Memory B cell (primary cell): Measurements from ENCODE around the gene CARMIL1.

Experiments used
- ATAC-seq: fragments of 150-1000 bp; cut with Tn5 transposase; 2 replicates; pipeline ENCODE4 v1.10.0; 2021; ENCODE audit warnings: low read depth, mild to moderate bottlenecking, moderate library complexity
- DNase-seq, 2 donors: peaks; one replicate each; pipeline ENCODE4 v3.0.0; 2022; ENCODE audit warnings: low spot score in 2 of 2
- H3K27ac Mint-ChIP-seq: one replicate; pipeline ENCODE4 v1.8.0; 2022; ENCODE audit warnings: mild to moderate bottlenecking, moderate library complexity, mixed read lengths
- H3K27me3 Mint-ChIP-seq: one replicate; pipeline ENCODE4 v1.8.0; 2022; ENCODE audit warnings: mixed read lengths
- H3K36me3 Mint-ChIP-seq: one replicate; pipeline ENCODE4 v1.8.0; 2022; ENCODE audit warnings: mild to moderate bottlenecking, mixed read lengths
- H3K4me1 Mint-ChIP-seq: one replicate; pipeline ENCODE4 v1.8.0; 2022; ENCODE audit warnings: mixed read lengths
- H3K4me3 Mint-ChIP-seq: one replicate; pipeline ENCODE4 v1.8.0; 2022; ENCODE audit warnings: mild to moderate bottlenecking, moderate library complexity, mixed read lengths
- H3K9me3 Mint-ChIP-seq: one replicate; pipeline ENCODE4 v1.8.0; 2022; ENCODE audit warnings: mixed read lengths

The CARMIL1 gene

DNA sequence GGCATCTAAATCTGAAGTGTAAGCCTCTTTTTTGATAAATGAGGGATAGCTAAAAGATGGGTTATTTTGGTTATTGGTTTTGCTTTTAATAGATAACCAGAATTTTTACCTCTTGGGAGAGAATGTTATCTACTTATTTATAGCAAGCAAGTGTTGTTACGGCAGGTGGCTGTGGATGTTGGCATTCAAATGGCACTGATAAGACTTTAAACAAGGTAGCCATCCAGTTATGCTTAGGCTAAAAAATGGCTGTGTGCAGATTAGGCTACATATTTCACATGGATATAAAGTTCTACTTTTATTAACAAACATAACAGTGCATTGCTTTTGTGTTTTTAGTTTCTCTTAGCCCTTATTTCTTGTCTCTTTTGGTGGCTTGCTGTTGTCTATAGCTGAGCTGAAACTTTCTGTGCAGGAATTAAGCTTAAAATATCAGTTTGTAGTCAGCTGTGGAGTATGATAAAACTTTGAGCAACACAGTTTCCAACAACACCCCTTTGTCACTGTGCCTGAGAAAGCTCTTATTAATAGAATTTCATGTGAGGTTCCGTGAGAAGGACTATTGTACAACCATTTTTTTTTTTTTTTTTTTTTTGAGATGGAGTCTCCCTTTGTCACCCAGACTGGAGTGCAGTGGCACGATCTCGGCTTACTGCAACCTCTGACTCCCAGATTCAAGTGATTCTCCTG is 28.8 kb downstream of the CARMIL1 start:
- DNase-seq (no peak), ATAC-seq (no peak)
- no peak overlapping the region for H3K4me3 Mint-ChIP-seq

DNA sequence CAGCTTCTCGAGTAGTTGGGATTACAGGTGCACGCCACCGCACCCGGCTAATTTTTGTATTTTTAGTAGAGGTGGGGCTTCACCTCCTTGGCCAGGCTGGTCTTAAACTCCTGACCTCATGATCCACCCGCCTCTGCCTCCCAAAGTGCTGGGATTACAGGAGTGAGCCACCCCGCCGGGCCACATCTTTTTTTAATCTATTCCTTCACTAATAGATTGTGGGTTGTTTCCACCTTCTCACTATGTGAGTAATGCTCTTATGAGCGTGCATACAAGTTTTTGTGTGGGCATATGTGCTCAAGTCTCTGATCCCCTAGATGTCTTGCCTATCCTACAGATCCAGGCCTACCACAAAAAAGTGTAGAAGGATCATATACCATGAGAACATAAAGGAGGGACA is 30.7 kb downstream of the CARMIL1 start:
- ATAC-seq (no peak), DNase-seq (no peak)
- Mint-ChIP-seq H3K4me1 (peaks cover 2% of the 10 kb centered on the region), H3K9me3 (no peaks in the 10 kb centered on the region), H3K27ac (no peak overlapping the region), H3K27me3 (no peaks in the 10 kb centered on the region), H3K4me3 (no peak overlapping the region), H3K36me3 (no peaks in the 10 kb centered on the region)

More for the DNA sequence above, 28.8 kb downstream of the CARMIL1 start:
- Mint-ChIP-seq H3K27ac (no peak overlapping the region), H3K36me3 (no peaks in the 10 kb centered on the region), H3K4me1 (no peaks in the 10 kb centered on the region), H3K27me3 (no peaks in the 10 kb centered on the region), H3K9me3 (no peaks in the 10 kb centered on the region)

DNA sequence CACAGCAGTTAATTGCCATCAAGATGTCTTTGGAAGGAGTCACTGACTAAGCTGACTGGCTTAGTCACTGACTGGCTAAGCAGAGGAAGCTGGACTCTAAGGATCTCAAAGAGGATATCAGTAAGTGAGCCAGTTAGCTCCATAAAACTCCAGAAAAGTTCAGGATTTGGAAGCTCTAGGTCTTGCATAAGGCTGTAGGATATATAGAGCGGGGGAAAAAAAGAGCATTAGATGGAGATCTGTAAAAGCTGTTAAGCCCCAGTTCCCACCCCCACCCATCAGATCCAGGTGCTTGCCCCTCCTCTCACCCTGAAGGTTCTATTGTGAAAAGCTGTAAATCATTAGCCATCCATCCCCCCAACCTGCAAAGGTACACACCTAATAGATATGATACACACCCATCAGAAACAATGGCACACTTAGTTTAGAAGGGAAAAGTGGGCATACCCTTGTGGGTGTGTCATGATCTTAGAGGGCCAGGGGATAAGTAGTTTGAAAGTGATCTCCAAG is 32.2 kb downstream of the CARMIL1 start:
- peaks cover 2% of the 10 kb centered on the region for H3K4me1 Mint-ChIP-seq
- no peak for DNase-seq
- no peak overlapping the region for H3K27ac Mint-ChIP-seq
- ATAC-seq: no peak
- no peaks in the 10 kb centered on the region for H3K27me3 Mint-ChIP-seq
- no peaks in the 10 kb centered on the region for H3K36me3 Mint-ChIP-seq
- no peaks in the 10 kb centered on the region for H3K9me3 Mint-ChIP-seq
- H3K4me3 Mint-ChIP-seq: no peak overlapping the region

DNA sequence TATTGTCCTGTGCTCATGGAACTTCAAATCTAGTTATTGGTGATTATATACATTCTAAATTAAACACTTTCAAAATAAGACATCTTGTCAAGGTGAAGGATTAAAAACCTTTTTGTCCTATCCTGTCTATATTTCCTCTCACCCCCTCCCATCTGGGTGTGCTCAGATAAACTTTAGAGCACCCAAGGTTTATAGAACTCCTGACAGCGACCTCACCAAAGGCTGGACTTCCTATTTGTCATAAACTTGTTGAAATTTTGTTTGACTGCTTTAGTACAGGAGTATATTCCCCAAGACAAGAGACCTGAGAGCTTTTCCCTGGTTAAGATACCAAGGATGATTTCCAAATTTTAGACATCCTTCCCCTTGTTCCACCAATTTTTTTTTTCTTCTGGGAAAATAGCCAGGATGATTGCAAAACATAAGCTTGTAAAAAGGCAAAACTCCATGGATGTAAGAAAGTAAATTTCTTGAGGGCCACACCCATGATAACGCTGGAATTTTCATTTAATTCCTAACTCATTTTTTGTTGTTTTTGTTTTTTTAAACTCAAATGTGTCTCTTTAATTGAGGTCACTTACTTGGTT is 33.0 kb downstream of the CARMIL1 start:
- H3K4me1 Mint-ChIP-seq: peaks cover 2% of the 10 kb centered on the region
- H3K27ac Mint-ChIP-seq: no peak overlapping the region
- no peak for ATAC-seq
- no peaks in the 10 kb centered on the region for H3K9me3 Mint-ChIP-seq
- H3K4me3 Mint-ChIP-seq: no peak overlapping the region
- H3K27me3 Mint-ChIP-seq: no peaks in the 10 kb centered on the region
- no peaks in the 10 kb centered on the region for H3K36me3 Mint-ChIP-seq
- DNase-seq: no peak

DNA sequence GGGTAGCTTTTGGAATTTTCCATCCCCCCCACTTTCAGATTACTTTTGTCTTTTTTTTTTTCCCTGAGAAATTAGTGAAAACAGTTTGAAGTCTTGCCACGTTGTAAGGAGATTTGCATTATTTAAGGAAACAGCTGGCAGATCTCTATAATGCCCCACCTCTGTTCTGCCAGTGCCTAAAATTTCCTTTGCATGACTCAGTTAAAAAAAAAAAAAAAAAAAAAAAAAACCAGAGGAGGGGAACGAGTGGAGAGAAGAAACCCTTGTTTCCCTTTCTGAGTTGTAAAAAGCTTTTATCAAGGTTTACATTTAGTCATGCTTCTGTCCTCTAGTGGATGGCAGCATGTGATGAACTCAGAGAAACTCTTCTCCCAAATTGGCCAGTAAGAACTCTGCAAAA is 33.5 kb downstream of the CARMIL1 start:
- Mint-ChIP-seq H3K27me3 (no peaks in the 10 kb centered on the region), H3K4me1 (peaks cover 2% of the 10 kb centered on the region), H3K27ac (no peak overlapping the region), H3K9me3 (no peaks in the 10 kb centered on the region), H3K36me3 (no peaks in the 10 kb centered on the region), H3K4me3 (no peak overlapping the region)
- DNase-seq: no peak
- ATAC-seq: no peak

DNA sequence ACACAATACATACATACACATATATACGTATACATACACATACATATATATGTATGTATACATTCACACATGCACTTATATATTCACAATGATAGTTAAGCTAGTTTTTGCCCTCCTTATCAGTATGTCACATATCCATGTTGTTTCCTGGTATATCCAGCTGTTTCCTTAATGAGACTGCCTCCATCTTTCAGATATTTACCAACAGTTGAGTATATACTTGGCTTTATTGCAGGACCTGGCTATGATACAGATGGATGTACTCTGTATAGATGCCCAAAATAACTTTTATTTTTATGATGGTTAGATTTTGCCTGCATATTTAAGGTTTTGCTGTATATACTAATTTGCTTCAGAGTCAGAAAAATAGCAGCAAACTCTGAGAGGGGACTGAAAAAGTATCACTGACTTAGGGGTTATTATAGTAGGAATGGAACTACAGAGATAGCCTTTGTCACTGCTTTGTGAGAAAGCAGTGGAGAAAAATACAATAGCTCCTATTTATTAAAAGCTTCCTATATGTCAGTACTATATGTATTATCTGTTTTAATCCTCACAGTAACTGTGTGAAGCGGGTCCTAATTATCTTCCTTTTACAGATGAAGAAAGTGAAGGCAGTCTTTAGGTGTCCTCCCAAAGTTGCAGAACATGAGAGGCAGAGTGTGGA is 35.5 kb downstream of the CARMIL1 start:
- H3K27ac Mint-ChIP-seq: no peak overlapping the region
- no peak for ATAC-seq
- H3K36me3 Mint-ChIP-seq: no peaks in the 10 kb centered on the region

DNA sequence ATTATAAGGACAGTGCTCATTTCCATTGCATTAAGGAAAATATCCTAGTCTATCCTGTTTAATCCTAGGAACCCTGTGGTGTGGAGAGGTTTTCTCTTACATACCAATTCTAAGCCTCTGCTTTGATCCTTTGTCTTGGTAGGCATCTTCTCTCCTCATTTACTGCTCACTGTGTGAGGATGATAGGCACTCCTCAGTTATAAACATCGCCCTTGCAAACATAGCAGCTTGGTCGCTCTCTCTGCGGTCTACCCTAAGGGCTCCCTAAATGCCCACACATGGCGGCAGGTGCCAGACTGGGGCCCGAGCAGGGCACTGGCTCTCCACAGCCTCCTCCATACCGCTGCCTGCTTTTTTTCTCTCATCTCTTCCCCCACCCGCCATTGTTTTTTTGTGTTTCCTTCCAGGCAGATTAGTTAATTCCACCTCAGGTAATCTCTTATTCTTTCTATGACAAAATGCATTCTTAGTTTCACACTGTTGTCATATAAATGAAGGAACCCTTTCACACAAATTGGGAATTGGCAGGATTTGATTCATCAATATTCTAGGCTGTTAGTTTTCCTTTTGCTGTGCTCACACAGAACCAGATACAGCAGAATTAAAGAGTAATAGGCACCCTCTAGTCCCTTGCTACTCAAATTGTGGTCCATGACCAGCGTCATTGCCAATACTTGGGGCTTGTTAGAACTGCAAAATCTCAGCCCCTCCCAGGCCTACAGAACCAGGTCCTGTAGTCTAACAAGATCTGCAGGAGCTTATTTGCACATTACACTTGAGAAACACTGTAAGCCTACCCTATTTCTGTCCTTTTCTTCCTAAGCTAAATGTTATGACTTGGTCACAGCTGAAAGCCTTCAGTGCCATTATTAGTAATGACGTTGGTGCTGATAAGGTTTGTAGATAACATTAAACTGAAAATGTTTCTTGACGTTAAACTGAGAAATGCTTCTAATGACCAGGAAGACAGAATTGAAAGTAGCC is 36.3 kb downstream of the CARMIL1 start:
- H3K4me1 Mint-ChIP-seq: peaks cover 2% of the 10 kb centered on the region
- H3K9me3 Mint-ChIP-seq: no peaks in the 10 kb centered on the region
- no peak for DNase-seq
- H3K4me3 Mint-ChIP-seq: no peak overlapping the region
- H3K27me3 Mint-ChIP-seq: peaks cover 2% of the 10 kb centered on the region
- ATAC-seq: no peak
- H3K27ac Mint-ChIP-seq: no peak overlapping the region
- no peaks in the 10 kb centered on the region for H3K36me3 Mint-ChIP-seq

More for the DNA sequence above, 35.5 kb downstream of the CARMIL1 start:
- peaks cover 2% of the 10 kb centered on the region for H3K27me3 Mint-ChIP-seq
- H3K4me1 Mint-ChIP-seq: peaks cover 2% of the 10 kb centered on the region
- no peak overlapping the region for H3K4me3 Mint-ChIP-seq
- DNase-seq: no peak
- H3K9me3 Mint-ChIP-seq: no peaks in the 10 kb centered on the region

DNA sequence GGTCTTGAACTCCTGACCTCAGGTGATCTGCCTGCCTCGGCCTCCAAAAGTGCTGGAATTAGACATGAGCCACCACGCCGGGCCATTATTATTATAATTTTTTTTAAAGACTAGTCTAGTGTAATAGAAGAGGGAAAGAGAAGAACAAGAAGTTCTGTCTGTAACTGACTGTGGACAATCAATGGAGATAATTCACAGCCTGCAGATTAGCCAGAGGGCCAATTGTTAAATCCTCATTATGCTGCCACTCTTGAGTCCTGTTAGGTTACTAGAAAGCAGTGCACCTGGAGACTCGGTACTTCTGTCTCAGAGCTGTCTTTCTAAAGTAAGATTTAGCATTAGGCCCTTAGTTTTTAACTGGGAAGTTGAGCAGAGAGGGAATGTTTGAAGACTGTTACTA is 37.5 kb downstream of the CARMIL1 start:
- ATAC-seq: no peak
- no peak overlapping the region for H3K4me3 Mint-ChIP-seq
- no peak for DNase-seq
- peaks cover 2% of the 10 kb centered on the region for H3K27me3 Mint-ChIP-seq
- peaks cover 2% of the 10 kb centered on the region for H3K4me1 Mint-ChIP-seq
- no peak overlapping the region for H3K27ac Mint-ChIP-seq
- H3K9me3 Mint-ChIP-seq: no peaks in the 10 kb centered on the region
- no peaks in the 10 kb centered on the region for H3K36me3 Mint-ChIP-seq

DNA sequence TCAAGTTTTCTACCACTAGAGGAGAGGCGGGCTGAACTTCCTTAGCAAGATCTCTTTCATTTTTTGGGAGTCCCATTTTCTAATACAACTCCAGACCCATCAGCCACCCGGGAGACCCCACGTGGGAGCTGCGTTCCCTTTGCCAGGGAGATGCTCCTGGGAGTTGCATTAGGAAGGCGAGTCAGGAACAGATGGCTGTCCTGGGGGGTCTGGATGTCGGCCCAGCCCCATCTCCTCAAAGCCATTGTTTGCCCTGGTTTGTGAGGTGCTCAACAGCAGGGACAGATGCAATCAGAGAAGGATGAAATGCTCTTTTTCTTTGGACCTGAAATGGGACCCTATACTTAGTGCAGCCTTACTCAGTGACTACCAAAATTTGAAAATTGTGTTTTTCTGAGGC is 39.4 kb downstream of the CARMIL1 start:
- Mint-ChIP-seq H3K4me3 (no peak overlapping the region), H3K27me3 (peaks cover 2% of the 10 kb centered on the region), H3K9me3 (no peaks in the 10 kb centered on the region), H3K27ac (no peak overlapping the region), H3K4me1 (no peaks in the 10 kb centered on the region), H3K36me3 (no peaks in the 10 kb centered on the region)
- DNase-seq (no peak), ATAC-seq (no peak)

DNA sequence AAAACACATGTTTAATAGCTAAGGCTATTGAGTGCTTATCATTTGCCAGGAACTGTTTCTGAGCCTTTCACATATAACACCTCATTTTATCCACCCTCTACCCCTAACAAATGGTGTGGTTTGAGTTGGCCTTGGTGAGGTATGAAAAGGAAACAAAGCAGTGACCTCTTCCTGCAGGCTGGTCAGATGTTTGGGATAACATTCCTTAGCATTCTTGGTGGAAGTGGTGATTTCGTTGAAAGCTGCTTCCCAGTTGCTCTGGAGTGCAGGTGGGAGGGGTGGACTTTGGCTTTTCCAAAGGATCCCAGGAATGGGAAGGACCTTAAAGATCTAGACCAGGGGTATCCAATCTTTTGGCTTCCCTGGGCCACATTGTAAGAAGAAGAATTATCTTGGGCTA is 41.3 kb downstream of the CARMIL1 start:
- peaks cover 2% of the 10 kb centered on the region for H3K27me3 Mint-ChIP-seq
- no peak for DNase-seq
- no peaks in the 10 kb centered on the region for H3K36me3 Mint-ChIP-seq
- peaks cover 4% of the 10 kb centered on the region for H3K4me1 Mint-ChIP-seq
- no peaks in the 10 kb centered on the region for H3K9me3 Mint-ChIP-seq
- H3K27ac Mint-ChIP-seq: no peak overlapping the region
- ATAC-seq: no peak
- no peak overlapping the region for H3K4me3 Mint-ChIP-seq

DNA sequence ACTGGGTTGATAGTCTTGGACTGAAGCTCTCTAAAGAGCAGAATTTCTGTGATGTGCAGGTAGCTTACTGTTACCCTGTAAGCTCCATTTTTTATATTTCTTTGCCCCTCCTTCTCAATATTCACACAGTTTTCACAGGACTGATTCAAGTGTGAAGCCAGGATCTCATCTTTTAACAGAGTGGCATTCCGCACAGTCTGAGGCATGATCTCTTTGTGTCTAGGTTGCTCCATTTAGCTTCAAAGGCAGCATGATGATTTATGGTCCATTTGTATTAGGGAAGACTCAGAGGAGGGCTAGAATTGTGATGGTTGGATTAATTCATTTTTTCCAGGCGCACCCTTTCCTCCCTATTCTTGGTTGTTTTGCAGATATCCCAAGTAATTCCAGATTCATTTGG is 43.5 kb downstream of the CARMIL1 start:
- no peak for ATAC-seq
- Mint-ChIP-seq H3K27ac (no peak overlapping the region), H3K27me3 (peaks cover 2% of the 10 kb centered on the region), H3K9me3 (no peaks in the 10 kb centered on the region), H3K4me3 (no peak overlapping the region), H3K36me3 (no peaks in the 10 kb centered on the region), H3K4me1 (peaks cover 4% of the 10 kb centered on the region)
- no peak for DNase-seq

DNA sequence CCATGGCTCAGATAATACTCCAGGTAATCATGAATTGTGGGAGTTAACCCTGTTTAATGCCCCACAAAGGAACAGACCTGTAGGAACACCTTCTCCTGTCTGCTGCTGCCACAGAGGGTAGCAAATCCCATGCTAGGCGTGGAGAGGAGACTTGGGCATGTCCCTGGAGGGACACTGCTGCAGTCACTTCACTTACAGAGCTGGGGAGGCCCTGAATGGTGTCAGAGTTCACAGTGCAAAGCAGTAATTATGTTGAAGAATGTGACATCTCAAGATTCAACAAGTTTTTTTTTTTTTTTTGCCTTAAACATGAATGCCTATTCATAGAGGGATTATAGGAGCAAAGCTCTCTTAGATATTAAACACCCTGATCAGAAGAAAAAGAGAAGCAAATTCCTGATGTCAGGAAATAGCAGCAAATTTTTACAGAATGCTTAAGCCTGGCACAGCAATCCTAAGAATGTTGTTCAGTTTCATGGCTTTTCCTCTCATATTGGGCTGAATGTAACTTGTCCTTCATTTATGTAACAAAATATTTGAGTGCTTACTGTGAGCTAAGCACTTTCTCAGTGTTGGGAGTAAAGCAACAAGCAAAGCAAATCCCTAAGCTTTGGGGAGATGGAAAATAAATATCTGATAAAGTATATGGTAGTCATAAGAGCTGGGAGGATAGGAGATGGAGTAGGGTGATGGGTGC is 45.0 kb downstream of the CARMIL1 start:
- Mint-ChIP-seq H3K4me3 (no peak overlapping the region), H3K27me3 (no peaks in the 10 kb centered on the region), H3K36me3 (no peaks in the 10 kb centered on the region), H3K9me3 (no peaks in the 10 kb centered on the region), H3K27ac (no peak overlapping the region), H3K4me1 (peaks cover 4% of the 10 kb centered on the region)
- ATAC-seq (no peak), DNase-seq (no peak)

DNA sequence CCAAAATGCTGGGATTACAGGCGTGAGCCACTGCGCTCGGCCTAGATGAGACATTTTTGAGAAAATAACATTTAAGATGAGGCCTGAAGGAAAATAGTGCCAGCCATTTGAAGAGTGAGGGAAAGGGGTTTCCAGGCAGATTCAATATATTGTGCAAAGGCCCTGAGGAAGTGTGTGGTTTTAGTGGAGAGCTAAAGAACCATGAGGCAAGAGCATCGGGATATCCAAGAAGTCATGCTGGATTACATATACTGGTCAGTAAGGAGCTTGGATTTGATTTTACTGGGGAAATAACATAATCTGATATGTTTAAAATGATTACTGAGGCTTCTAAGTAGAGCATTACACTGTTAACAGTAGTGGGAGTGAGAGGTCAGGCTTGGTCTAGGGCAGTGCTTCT is 47.0 kb downstream of the CARMIL1 start:
- H3K9me3 Mint-ChIP-seq: no peaks in the 10 kb centered on the region
- H3K4me1 Mint-ChIP-seq: peaks cover 10% of the 10 kb centered on the region
- ATAC-seq (no peak), DNase-seq (no peak)
- no peak overlapping the region for H3K27ac Mint-ChIP-seq
- H3K4me3 Mint-ChIP-seq: no peak overlapping the region
- peaks cover 5% of the 10 kb centered on the region for H3K27me3 Mint-ChIP-seq
- no peaks in the 10 kb centered on the region for H3K36me3 Mint-ChIP-seq
